HCT116 (cell line): ENCODE measurements around the gene HIRIP3. TPM values are rescaled to one million over a fixed set of nuclear protein-coding genes. Genes with fewer than 3 reads are reported as not detected.

Experiments
- ATAC-seq: fragments of 200-7000 bp; cut with Tn5 transposase; 2 replicates; pipeline ENCODE4 v1.9.1; 2020; ENCODE audit warnings: mild to moderate bottlenecking, moderate library complexity
- BruUV-seq: library from RNA; stranded (reverse); fragments of 400-500 nt; replicated peaks from 2 replicates; lab custom pipeline; 2021; lab: Mats Ljungman, UMichigan
- CTCF ChIA-PET: fragments of 300-600 bp; sonication (Branson Sonifier 250); formaldehyde crosslinking; loops from one replicate; lab custom pipeline; 2021; ENCODE audit warnings: antibody characterized with exemption; lab: Charles Lee
- POLR2A ChIA-PET: fragments of 300-600, 350-600 bp; sonication (Branson Sonifier 250); formaldehyde crosslinking; loops from one replicate; lab custom pipeline; 2021; ENCODE audit warnings: antibody characterized with exemption; lab: Charles Lee
- RAD21 ChIA-PET, 2 experiments: fragments of 300-600 bp; sonication (Branson Sonifier 250); formaldehyde crosslinking; loops; one replicate each; lab custom pipeline; 2023; ENCODE audit warnings: low total read pairs in 2 of 2; ENCODE audit not compliant: uncharacterized antibody in 2 of 2, unreplicated experiment in 2 of 2, low non-redundant PET in 1 of 2; lab: Charles Lee
- DNase-seq: peaks from one replicate; pipeline ENCODE4 v3.0.0-alpha.2; 2010; ENCODE audit warnings: low read depth, low spot score
- H2AFZ ChIP-seq: fragments of 200-600 bp; shearing (Covaris generic), sonication (generic); 2 replicates; pipeline ENCODE4 v1.6.1; 2017; ENCODE audit warnings: low read depth, mixed run types, mixed read lengths, antibody characterized with exemption, low read length; ENCODE audit not compliant: poor library complexity, severe bottlenecking
- H3K27ac ChIP-seq: 2 replicates; pipeline ENCODE4 v1.5.1; 2012; ENCODE audit warnings: low read depth, low read length
- H3K27me3 ChIP-seq: fragments of 200-600 bp; sonication (generic); 2 replicates; pipeline ENCODE4 v1.6.1; 2016; ENCODE audit warnings: mixed run types, low read length, mixed read lengths; ENCODE audit not compliant: insufficient read depth
- H3K36me3 ChIP-seq, 2 experiments: fragments of 200-500 bp in 1 of 2; fragments of 200-600 bp in 1 of 2; sonication (Bioruptor generic) in 1 of 2; sonication (generic) in 1 of 2; 2 replicates each; pipeline versions ENCODE4 v1.5.1 to v1.6.1; 2014 to 2016; ENCODE audit warnings: low read length in 2 of 2, inconsistent platforms in 1 of 2, mixed read lengths in 1 of 2, mixed run types in 1 of 2; ENCODE audit not compliant: insufficient read depth in 2 of 2, control insufficient read depth in 1 of 2
- H3K4me1 ChIP-seq, 2 experiments: fragments of 200-600 bp in 1 of 2; sonication (generic) in 1 of 2; 2 replicates each; pipeline versions ENCODE4 v1.5.1 to v1.6.1; 2012 to 2017; ENCODE audit warnings: low read length in 2 of 2, inconsistent platforms in 1 of 2, mild to moderate bottlenecking in 1 of 2, mixed read lengths in 1 of 2, mixed run types in 1 of 2, moderate library complexity in 1 of 2; ENCODE audit not compliant: insufficient read depth in 2 of 2, control insufficient read depth in 1 of 2
- H3K4me2 ChIP-seq: fragments of 200-600 bp; sonication (generic); 2 replicates; pipeline ENCODE4 v1.6.1; 2017; ENCODE audit warnings: mixed run types, low read length, mixed read lengths
- H3K4me3 ChIP-seq, 2 experiments: fragments of 200-600 bp in 1 of 2; sonication (generic) in 1 of 2; replicated peaks in 1 of 2; 2 replicates each; pipeline ENCODE4 v1.5.1; 2011 to 2016; ENCODE audit warnings: low read length in 2 of 2, control low read depth in 1 of 2, low read depth in 1 of 2, mild to moderate bottlenecking in 1 of 2, mixed read lengths in 1 of 2, mixed run types in 1 of 2
- H3K79me2 ChIP-seq: fragments of 200-600 bp; sonication (generic); 2 replicates; pipeline ENCODE4 v1.6.1; 2017; ENCODE audit warnings: mild to moderate bottlenecking, mixed run types, low read length, moderate library complexity, mixed read lengths; ENCODE audit not compliant: insufficient read depth
- H3K9ac ChIP-seq: fragments of 200-600 bp; sonication (generic); 2 replicates; pipeline ENCODE4 v1.6.1; 2016; ENCODE audit warnings: low read length, mixed read lengths
- H3K9me2 ChIP-seq: fragments of 200-600 bp; sonication (generic), shearing (Covaris generic); 2 replicates; pipeline ENCODE4 v1.6.1; 2017; ENCODE audit warnings: mixed run types, mild to moderate bottlenecking, moderate library complexity; ENCODE audit not compliant: insufficient read depth
- H3K9me3 ChIP-seq, 2 experiments: fragments of 200-500 bp in 1 of 2; fragments of 200-600 bp in 1 of 2; sonication (Bioruptor generic) in 1 of 2; sonication (generic) in 1 of 2; 2 replicates each; pipeline ENCODE4 v1.6.1; 2014 to 2017; ENCODE audit warnings: low read length in 2 of 2, mixed read lengths in 2 of 2, inconsistent platforms in 1 of 2, low read depth in 1 of 2, mild to moderate bottlenecking in 1 of 2, mixed run types in 1 of 2, moderate library complexity in 1 of 2; ENCODE audit not compliant: control insufficient read depth in 1 of 2, insufficient read depth in 1 of 2
- H4K20me1 ChIP-seq: fragments of 200-600 bp; sonication (generic), shearing (Covaris generic); 2 replicates; pipeline ENCODE4 v1.6.1; 2017; ENCODE audit warnings: mixed run types, mild to moderate bottlenecking, moderate library complexity; ENCODE audit not compliant: insufficient read depth
- CBX3 ChIP-seq: IDR thresholded peaks from 2 replicates; pipeline ENCODE4 v1.6.1; 2012; ENCODE audit warnings: low read depth
- ELF1 ChIP-seq: IDR thresholded peaks from 2 replicates; pipeline ENCODE4 v1.6.1; 2012; ENCODE audit warnings: low read depth, borderline replicate concordance
- EZH2 ChIP-seq: fragments of 200-600 bp; sonication (generic); IDR thresholded peaks from 2 replicates; pipeline ENCODE4 v1.6.1; 2017; ENCODE audit warnings: antibody characterized with exemption, mixed run types
- FOSL1 ChIP-seq: IDR thresholded peaks from 2 replicates; pipeline ENCODE4 v1.6.1; 2012; ENCODE audit warnings: low read depth
- JUND ChIP-seq: IDR thresholded peaks from 2 replicates; pipeline ENCODE4 v1.6.1; 2012
- POLR2A ChIP-seq: IDR thresholded peaks from 2 replicates; pipeline ENCODE4 v1.7.0; 2011; ENCODE audit warnings: borderline replicate concordance; ENCODE audit not compliant: insufficient read depth, insufficient read length; ENCODE audit errors: extremely low read depth
- POLR2AphosphoS5 ChIP-seq: IDR thresholded peaks from 2 replicates; pipeline ENCODE4 v1.6.1; 2011; ENCODE audit warnings: mild to moderate bottlenecking, low read depth, low read length, moderate library complexity
- RAD21 ChIP-seq: IDR thresholded peaks from 2 replicates; pipeline ENCODE4 v1.6.1; 2012; ENCODE audit warnings: low read depth, mild to moderate bottlenecking
- REST ChIP-seq: IDR thresholded peaks from 2 replicates; pipeline ENCODE4 v1.6.1; 2012; ENCODE audit warnings: low read depth
- SP1 ChIP-seq: IDR thresholded peaks from 2 replicates; pipeline ENCODE4 v1.6.1; 2012; ENCODE audit warnings: low read depth
- TCF7L2 ChIP-seq: IDR thresholded peaks from 2 replicates; pipeline ENCODE4 v1.7.0; 2011; ENCODE audit warnings: borderline replicate concordance, inconsistent platforms; ENCODE audit not compliant: insufficient read depth, insufficient read length; ENCODE audit errors: extremely low read depth
- ZFX ChIP-seq: fragments of 450-650 bp; IDR thresholded peaks from 2 replicates; pipeline ENCODE4 v1.6.1; 2017
- intact Hi-C: fragments of 100-400 bp; cut with micrococcal nuclease; formaldehyde crosslinking; loops from 2 replicates; pipeline ENCODE4 v1.10.0; 2022
- total RNA-seq: library from RNA; stranded (reverse); gene quantifications from one replicate; pipeline ENCODE4 v1.2.1, GENCODE V29; 2021; ENCODE audit not compliant: unreplicated experiment

HIRIP3 gene
- total RNA-seq, 1 experiment from 2014 or later = 21.8 TPM

DNA sequence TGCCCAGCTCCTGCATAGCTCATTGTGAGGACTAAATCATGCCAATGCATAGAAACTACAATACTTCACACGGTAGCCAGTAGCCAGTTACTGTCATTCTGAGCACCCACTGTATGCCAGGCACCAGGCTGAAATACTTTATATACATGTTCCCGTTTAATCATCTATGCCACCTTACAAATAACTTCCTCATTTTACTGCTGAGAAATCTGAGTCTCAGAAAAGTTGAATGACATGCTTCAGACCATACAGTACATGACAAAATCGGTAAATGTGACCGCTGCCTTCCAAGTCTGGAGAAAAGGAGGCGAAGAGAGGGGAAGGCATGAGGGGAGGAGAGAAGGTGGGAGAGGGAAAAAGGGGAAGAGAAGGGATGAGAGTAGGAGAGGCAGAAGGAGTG, 44.8 kb upstream of the HIRIP3 start:
- H3K4me2 ChIP-seq = no peak overlapping the region
- TF ChIP-seq CBX3 (no peak), SP1 (no peak), POLR2AphosphoS5 (no peak), FOSL1 (no peak), EZH2 (no peak), POLR2A (no peak), REST (no peak), TCF7L2 (no peak), RAD21 (no peak), ELF1 (no peak), JUND (no peak), ZFX (no peak)

More for the DNA sequence above, 44.8 kb upstream of the HIRIP3 start:
- ATAC-seq (no peak), DNase-seq (no peak)
- no peak overlapping the region for H3K9ac ChIP-seq
- H4K20me1 ChIP-seq = no peaks in the 10 kb centered on the region
- ChIA-PET POLR2A (no interaction called here), RAD21 (interaction anchor here in 1 of 2 experiments (0.6 kb wide), 1 partner anchor 212 kb away, joined by 3 read pairs; no protein-coding TSS in a partner anchor), CTCF (interaction anchor here (2.7 kb wide), 1 partner anchor 8 kb away, joined by 13 read pairs; no protein-coding TSS in a partner anchor)
- H3K79me2 ChIP-seq = no peaks in the 10 kb centered on the region
- no peak overlapping the region for H2AFZ ChIP-seq
- H3K36me3 ChIP-seq = no peaks in the 10 kb centered on the region
- intact Hi-C loops = no loop called here
- no peaks in the 10 kb centered on the region for H3K9me2 ChIP-seq
- BruUV-seq = no TSS peak
- no peaks in the 10 kb centered on the region; a peak in 1 of 4 replicates for H3K4me1 ChIP-seq
- H3K27me3 ChIP-seq = no peaks in the 10 kb centered on the region
- no peak overlapping the region for H3K27ac ChIP-seq
- H3K9me3 ChIP-seq = no peaks in the 10 kb centered on the region
- H3K4me3 ChIP-seq = no peak overlapping the region
